Measurements from ENCODE around the gene TMEM119. TPM values are rescaled to one million over a fixed set of nuclear protein-coding genes. Genes with fewer than 3 reads are reported as not detected.

The TMEM119 gene
- polyA plus RNA-seq, 1 of the 3 experiments (the other 2 are of a cell fraction) = 25.7 TPM

DNA sequence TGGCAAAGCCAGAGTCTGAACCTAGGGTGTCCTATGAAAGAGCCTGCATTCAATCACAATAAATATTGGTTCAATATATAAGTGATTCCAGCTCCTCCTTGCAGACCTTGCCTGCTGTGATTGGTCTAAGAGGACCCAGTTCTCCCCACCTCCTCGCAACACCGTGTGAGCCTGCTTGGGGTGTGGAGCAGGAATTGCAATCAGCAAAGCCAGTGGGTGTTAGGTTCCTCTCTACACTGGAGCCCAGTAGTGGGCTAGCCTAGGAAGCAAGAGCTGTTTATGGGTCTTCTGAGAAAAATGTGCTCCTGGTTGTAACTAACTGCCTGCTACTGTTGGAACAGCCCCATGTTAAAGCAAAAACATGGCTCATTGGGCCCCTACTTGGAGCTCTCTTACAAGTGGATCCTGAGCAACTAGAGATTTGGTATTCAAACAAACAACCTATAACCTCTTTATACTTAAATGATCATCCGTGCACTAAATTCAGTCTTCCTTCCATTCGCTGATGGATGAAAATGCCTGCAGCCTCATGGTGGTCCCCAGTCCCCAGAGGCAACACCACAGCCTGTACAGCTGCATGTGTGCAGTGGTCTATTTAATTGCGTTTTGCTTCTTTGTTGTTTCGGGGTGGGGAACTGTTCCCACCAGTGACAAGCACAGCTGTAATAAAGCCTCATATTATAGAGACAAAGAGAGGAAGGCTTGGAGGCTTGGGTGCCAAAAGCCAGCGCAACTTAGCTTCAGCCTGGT, 39.5 kb upstream of the TMEM119 start:
- Histone ChIP-seq H3K36me3 (replicated peaks in 1 of 2; ENCODE audit: control insufficient read depth in 1 of 2, insufficient read depth in 2 of 2, low read length in 1 of 2) (peaks cover 0 to 4% of the 10 kb centered on the region in 2 experiments), H4K20me1 (ENCODE audit: insufficient read depth) (no peaks in the 10 kb centered on the region), H2AFZ (ENCODE audit: low read depth) (no peak overlapping the region), H3K27ac (ENCODE audit: low read depth in 2 of 2, low read length in 1 of 2) (no peak overlapping the region), H3K4me2 (no peak overlapping the region), H3K4me1 (ENCODE audit: control insufficient read depth in 1 of 2, insufficient read depth in 2 of 2, low read depth in 1 of 2, low read length in 1 of 2) (peaks cover 14 to 22% of the 10 kb centered on the region in 2 experiments; a peak in 2 of 4 replicates), H3K27me3 (ENCODE audit: insufficient read depth) (no peaks in the 10 kb centered on the region), H3K9me3 (no peaks in the 10 kb centered on the region), H3K9me2 (no peaks in the 10 kb centered on the region), H3K4me3 (ENCODE audit: low read depth in 2 of 2, low read length in 1 of 2) (no peak overlapping the region), H3K9ac (no peak overlapping the region), H3K79me2 (ENCODE audit: insufficient read depth) (no peaks in the 10 kb centered on the region), H3F3A (replicated peaks; ENCODE audit: insufficient read depth) (peaks cover 55% of the 10 kb centered on the region)
- WGBS (ENCODE audit: low lambda C conversion rate) = 96% methylated on average over 7 of the region's 7 CpGs
- POLR2A ChIA-PET = no interaction called here
- no peak for DNase-seq
- CTCF ChIA-PET = interaction anchor here (1.0 to 6.3 kb wide), 7 partner anchors 9 to 166 kb away, joined by 3 to 36 read pairs (median 5); no protein-coding TSS in a partner anchor
- TF ChIP-seq, protein P1, sequence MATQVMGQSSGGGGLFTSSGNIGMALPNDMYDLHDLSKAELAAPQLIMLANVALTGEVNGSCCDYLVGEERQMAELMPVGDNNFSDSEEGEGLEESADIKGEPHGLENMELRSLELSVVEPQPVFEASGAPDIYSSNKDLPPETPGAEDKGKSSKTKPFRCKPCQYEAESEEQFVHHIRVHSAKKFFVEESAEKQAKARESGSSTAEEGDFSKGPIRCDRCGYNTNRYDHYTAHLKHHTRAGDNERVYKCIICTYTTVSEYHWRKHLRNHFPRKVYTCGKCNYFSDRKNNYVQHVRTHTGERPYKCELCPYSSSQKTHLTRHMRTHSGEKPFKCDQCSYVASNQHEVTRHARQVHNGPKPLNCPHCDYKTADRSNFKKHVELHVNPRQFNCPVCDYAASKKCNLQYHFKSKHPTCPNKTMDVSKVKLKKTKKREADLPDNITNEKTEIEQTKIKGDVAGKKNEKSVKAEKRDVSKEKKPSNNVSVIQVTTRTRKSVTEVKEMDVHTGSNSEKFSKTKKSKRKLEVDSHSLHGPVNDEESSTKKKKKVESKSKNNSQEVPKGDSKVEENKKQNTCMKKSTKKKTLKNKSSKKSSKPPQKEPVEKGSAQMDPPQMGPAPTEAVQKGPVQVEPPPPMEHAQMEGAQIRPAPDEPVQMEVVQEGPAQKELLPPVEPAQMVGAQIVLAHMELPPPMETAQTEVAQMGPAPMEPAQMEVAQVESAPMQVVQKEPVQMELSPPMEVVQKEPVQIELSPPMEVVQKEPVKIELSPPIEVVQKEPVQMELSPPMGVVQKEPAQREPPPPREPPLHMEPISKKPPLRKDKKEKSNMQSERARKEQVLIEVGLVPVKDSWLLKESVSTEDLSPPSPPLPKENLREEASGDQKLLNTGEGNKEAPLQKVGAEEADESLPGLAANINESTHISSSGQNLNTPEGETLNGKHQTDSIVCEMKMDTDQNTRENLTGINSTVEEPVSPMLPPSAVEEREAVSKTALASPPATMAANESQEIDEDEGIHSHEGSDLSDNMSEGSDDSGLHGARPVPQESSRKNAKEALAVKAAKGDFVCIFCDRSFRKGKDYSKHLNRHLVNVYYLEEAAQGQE (IDR thresholded peaks at IDR 0.05; ENCODE audit: low read depth, low read length) = no peak
- TF ChIP-seq, protein P2, sequence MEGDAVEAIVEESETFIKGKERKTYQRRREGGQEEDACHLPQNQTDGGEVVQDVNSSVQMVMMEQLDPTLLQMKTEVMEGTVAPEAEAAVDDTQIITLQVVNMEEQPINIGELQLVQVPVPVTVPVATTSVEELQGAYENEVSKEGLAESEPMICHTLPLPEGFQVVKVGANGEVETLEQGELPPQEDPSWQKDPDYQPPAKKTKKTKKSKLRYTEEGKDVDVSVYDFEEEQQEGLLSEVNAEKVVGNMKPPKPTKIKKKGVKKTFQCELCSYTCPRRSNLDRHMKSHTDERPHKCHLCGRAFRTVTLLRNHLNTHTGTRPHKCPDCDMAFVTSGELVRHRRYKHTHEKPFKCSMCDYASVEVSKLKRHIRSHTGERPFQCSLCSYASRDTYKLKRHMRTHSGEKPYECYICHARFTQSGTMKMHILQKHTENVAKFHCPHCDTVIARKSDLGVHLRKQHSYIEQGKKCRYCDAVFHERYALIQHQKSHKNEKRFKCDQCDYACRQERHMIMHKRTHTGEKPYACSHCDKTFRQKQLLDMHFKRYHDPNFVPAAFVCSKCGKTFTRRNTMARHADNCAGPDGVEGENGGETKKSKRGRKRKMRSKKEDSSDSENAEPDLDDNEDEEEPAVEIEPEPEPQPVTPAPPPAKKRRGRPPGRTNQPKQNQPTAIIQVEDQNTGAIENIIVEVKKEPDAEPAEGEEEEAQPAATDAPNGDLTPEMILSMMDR (IDR thresholded peaks at IDR 0.05) = no peak
- TF ChIP-seq TCF12 (IDR thresholded peaks at IDR 0.05) (no peak), POLR2AphosphoS5 (IDR thresholded peaks at IDR 0.05; ENCODE audit: low read depth, low read length) (no peak; the same call in 1 of the 2 replicates), MXI1 (IDR thresholded peaks at IDR 0.05; ENCODE audit: low read depth, low read length) (no peak), ELF1 (IDR thresholded peaks at IDR 0.05) (no peak), GATA2 (CRISPR knock-in tag; IDR thresholded peaks at IDR 0.05) (no peak), JUND (IDR thresholded peaks at IDR 0.05) (no peak), EZH2phosphoT487 (IDR thresholded peaks at IDR 0.05; ENCODE audit: borderline replicate concordance, low read depth) (no peak), RFX5 (IDR thresholded peaks at IDR 0.05; ENCODE audit: low read length) (no peak), CHD2 (IDR thresholded peaks at IDR 0.05; ENCODE audit: low read length, partially characterized antibody) (no peak)
- TF ChIP-seq, protein P3, sequence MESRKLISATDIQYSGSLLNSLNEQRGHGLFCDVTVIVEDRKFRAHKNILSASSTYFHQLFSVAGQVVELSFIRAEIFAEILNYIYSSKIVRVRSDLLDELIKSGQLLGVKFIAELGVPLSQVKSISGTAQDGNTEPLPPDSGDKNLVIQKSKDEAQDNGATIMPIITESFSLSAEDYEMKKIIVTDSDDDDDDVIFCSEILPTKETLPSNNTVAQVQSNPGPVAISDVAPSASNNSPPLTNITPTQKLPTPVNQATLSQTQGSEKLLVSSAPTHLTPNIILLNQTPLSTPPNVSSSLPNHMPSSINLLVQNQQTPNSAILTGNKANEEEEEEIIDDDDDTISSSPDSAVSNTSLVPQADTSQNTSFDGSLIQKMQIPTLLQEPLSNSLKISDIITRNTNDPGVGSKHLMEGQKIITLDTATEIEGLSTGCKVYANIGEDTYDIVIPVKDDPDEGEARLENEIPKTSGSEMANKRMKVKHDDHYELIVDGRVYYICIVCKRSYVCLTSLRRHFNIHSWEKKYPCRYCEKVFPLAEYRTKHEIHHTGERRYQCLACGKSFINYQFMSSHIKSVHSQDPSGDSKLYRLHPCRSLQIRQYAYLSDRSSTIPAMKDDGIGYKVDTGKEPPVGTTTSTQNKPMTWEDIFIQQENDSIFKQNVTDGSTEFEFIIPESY (IDR thresholded peaks at IDR 0.05; ENCODE audit: borderline replicate concordance, low read depth) = no peak
- TF ChIP-seq, protein P4, sequence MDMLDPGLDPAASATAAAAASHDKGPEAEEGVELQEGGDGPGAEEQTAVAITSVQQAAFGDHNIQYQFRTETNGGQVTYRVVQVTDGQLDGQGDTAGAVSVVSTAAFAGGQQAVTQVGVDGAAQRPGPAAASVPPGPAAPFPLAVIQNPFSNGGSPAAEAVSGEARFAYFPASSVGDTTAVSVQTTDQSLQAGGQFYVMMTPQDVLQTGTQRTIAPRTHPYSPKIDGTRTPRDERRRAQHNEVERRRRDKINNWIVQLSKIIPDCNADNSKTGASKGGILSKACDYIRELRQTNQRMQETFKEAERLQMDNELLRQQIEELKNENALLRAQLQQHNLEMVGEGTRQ (IDR thresholded peaks at IDR 0.05; ENCODE audit: borderline replicate concordance, low read depth, low read length) = no peak
- TF ChIP-seq, protein P5, sequence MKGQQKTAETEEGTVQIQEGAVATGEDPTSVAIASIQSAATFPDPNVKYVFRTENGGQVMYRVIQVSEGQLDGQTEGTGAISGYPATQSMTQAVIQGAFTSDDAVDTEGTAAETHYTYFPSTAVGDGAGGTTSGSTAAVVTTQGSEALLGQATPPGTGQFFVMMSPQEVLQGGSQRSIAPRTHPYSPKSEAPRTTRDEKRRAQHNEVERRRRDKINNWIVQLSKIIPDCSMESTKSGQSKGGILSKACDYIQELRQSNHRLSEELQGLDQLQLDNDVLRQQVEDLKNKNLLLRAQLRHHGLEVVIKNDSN (IDR thresholded peaks at IDR 0.05; ENCODE audit: borderline replicate concordance, low read depth) = no peak
